ENCODE data around the gene SMYD3.

DNA sequence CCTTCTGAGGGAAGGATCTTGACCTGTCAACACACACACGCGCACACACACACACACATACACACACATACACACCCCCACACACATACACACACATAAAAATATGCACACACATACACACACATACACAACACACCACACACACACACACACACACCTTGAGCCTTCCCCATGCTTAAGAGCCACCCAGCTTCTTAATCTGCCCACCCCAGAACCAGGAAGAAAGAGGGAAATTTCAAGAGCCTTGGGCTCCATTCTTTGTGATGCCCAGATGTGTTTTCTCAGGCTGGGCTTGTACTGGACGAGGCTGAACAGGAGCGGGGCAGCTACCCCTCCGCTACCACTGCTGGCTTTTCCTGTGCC is 708.7 kb downstream of the SMYD3 start:
- TF ChIP-seq, protein P1, sequence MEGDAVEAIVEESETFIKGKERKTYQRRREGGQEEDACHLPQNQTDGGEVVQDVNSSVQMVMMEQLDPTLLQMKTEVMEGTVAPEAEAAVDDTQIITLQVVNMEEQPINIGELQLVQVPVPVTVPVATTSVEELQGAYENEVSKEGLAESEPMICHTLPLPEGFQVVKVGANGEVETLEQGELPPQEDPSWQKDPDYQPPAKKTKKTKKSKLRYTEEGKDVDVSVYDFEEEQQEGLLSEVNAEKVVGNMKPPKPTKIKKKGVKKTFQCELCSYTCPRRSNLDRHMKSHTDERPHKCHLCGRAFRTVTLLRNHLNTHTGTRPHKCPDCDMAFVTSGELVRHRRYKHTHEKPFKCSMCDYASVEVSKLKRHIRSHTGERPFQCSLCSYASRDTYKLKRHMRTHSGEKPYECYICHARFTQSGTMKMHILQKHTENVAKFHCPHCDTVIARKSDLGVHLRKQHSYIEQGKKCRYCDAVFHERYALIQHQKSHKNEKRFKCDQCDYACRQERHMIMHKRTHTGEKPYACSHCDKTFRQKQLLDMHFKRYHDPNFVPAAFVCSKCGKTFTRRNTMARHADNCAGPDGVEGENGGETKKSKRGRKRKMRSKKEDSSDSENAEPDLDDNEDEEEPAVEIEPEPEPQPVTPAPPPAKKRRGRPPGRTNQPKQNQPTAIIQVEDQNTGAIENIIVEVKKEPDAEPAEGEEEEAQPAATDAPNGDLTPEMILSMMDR (IDR thresholded peaks at IDR 0.05): no peak
- no peak for TF ChIP-seq EP300 (IDR thresholded peaks at IDR 0.05)
